ENCODE results near the gene PGBD2. TPM values are rescaled to one million over a fixed set of nuclear protein-coding genes. Genes with fewer than 3 reads are reported as not detected.
A peak's percentile ranks its signal among the peaks of the same experiment; 100 is the strongest.

The PGBD2 gene
- total RNA-seq, 2 donors from 2014 or later = 4.0 to 6.1 TPM

DNA sequence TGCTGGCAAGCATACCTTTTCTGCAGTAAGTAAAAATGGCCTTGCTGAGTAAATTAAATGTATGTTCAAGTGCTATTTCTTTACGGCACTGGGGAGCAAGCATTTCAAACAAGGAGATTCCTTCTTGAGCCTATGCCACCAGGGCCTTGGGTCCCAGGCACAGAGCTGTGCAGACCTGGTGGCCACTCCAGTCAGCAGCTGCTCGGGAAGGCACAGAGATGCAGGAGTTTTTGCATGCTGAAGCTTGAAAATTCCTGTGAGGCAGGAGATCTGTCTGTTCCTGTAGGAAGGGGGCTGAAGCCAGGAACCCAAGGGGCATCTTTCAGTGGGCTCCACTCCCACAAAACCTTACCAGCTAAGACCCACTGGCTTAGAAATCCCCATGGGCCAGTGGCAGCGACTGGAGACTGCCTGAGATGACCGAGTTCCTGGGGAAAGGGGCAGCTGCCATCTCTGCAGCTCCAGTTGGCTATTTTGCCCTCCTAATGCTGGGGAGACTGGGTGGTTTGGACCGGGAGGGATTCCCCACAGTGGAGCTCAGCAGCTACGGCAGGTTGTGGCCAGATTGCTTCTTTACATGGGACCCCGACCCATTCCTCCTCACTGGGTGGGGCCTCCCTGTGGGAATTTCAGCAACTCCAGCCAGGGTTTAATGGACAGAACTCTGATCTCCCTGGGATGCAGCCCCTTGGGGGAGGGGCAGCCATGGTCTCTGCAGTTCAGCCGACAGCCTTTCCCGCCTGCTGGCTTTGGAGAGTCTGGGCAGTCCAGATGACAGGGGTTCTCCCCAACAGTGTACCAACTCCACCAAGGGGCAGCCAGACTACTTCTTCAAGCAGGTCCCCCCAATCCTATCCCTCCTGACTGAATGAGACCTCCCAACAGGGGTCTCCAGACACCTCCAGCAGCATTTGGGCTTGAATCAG, 8.4 kb upstream of the PGBD2 start:
- H3K4me1 Mint-ChIP-seq (ENCODE audit: low read depth) = no peaks in the 10 kb centered on the region
- no peak for ATAC-seq (replicated peaks in 1 of 2)
- H3K36me3 Mint-ChIP-seq (ENCODE audit: insufficient read depth in 2 of 2) = no peaks in the 10 kb centered on the region
- peaks cover 33% of the 10 kb centered on the region for H3K27me3 Mint-ChIP-seq (ENCODE audit: low read depth)
- H3K9me3 Mint-ChIP-seq = no peaks in the 10 kb centered on the region
- H3K27ac Mint-ChIP-seq = no peak overlapping the region
- H3K4me3 Mint-ChIP-seq = no peak overlapping the region
- DNase-seq = no peak

GRCh38 chr1:248900637-248901036, 5.4 kb upstream of the PGBD2 start:
- Mint-ChIP-seq H3K27ac (no peak overlapping the region), H3K27me3 (ENCODE audit: low read depth) (peaks cover 26% of the 10 kb centered on the region), H3K9me3 (no peaks in the 10 kb centered on the region), H3K4me3 (no peak overlapping the region), H3K4me1 (ENCODE audit: low read depth) (no peaks in the 10 kb centered on the region), H3K36me3 (ENCODE audit: insufficient read depth in 2 of 2) (no peaks in the 10 kb centered on the region)
- ATAC-seq (replicated peaks in 1 of 2) (no peak), DNase-seq (no peak)

GRCh38 chr1:248901578-248901977, 4.5 kb upstream of the PGBD2 start:
- ATAC-seq (replicated peaks in 1 of 2) (no peak), DNase-seq (no peak)
- Mint-ChIP-seq H3K9me3 (no peaks in the 10 kb centered on the region), H3K27me3 (ENCODE audit: low read depth) (peaks cover 18% of the 10 kb centered on the region), H3K27ac (no peak overlapping the region), H3K4me1 (ENCODE audit: low read depth) (peaks cover under 1% of the 10 kb centered on the region), H3K4me3 (no peak overlapping the region), H3K36me3 (ENCODE audit: insufficient read depth in 2 of 2) (no peaks in the 10 kb centered on the region)

- ATAC-seq (replicated peaks in 1 of 2) = no peak
- peaks cover 19% of the 10 kb centered on the region for H3K4me1 Mint-ChIP-seq (ENCODE audit: low read depth)
- H3K27me3 Mint-ChIP-seq (ENCODE audit: low read depth) = peaks cover 13% of the 10 kb centered on the region
Measured at GRCh38 chr1:248904437-248905216, 1.4 kb upstream of the PGBD2 start.

GRCh38 chr1:248905662-248906008, 400 bp upstream of the PGBD2 start:
- ATAC-seq (replicated peaks in 1 of 2) (no peak), DNase-seq (no peak)
- peak overlapping the region; percentile 86 for H3K27ac Mint-ChIP-seq
- H3K4me3 Mint-ChIP-seq = peak overlapping the region; percentile 88 to 97
- H3K36me3 Mint-ChIP-seq (ENCODE audit: insufficient read depth in 2 of 2) = no peaks in the 10 kb centered on the region
- H3K27me3 Mint-ChIP-seq (ENCODE audit: low read depth) = peaks cover 4% of the 10 kb centered on the region
- peaks cover 23% of the 10 kb centered on the region for H3K4me1 Mint-ChIP-seq (ENCODE audit: low read depth)
- no peaks in the 10 kb centered on the region for H3K9me3 Mint-ChIP-seq

More at GRCh38 chr1:248904437-248905216, 1.4 kb upstream of the PGBD2 start:
- no peaks in the 10 kb centered on the region for H3K9me3 Mint-ChIP-seq
- peak overlapping the region; percentile 18 for H3K27ac Mint-ChIP-seq
- no peak for DNase-seq
- no peaks in the 10 kb centered on the region for H3K36me3 Mint-ChIP-seq (ENCODE audit: insufficient read depth in 2 of 2)
- H3K4me3 Mint-ChIP-seq = no peak overlapping the region

DNA sequence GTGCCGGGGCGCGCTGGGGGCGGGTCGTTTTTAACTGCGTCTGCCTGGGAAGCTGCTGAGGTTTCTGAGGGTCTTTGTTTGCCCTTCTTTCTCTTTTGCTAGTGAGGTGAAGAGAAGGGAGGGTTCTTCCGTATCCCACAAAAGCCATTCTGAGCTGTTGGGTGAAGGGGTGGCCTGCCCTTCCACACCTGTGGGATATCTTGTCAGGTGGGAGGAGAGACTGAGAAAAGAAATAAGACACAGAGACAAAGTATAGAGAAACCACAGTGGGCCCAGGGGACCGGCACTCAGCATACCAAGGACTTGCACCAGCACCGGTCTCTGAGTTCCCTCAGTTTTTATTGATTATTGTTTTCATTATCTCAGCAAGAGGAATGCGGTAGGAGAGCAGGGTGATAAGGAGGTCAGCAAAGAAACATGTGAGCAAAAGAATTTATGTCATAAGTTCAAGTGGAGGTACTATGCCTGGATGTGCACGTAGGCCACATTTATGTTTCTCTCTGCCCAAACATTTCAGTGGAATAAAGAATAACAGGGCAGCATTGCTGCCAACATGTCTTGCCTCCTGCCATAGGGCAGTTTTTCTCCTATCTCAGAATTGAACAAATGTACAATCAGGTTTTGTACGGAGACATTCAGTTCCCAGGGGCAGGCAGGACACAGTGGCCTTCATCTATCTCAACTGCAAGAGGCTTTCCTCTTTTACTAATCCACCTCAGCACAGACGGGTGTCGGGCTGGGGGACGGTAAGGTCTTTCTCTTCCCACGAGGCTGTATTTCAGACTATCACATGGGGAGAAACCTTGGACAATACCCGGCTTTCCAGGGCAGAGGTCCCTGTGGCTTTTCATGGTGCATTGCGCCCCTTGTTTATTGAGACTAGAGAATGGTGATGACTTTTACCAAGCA, 972 bp downstream of the PGBD2 start:
- DNase-seq (no peak), ATAC-seq (replicated peaks in 1 of 2) (peak in 1 of 2 donors; percentile 4)
- peaks cover 23% of the 10 kb centered on the region for H3K4me1 Mint-ChIP-seq (ENCODE audit: low read depth)
- no peaks in the 10 kb centered on the region for H3K9me3 Mint-ChIP-seq
- no peaks in the 10 kb centered on the region for H3K36me3 Mint-ChIP-seq (ENCODE audit: insufficient read depth in 2 of 2)
- H3K4me3 Mint-ChIP-seq = peak overlapping the region; percentile 97
- H3K27ac Mint-ChIP-seq = peak overlapping the region; percentile 93
- H3K27me3 Mint-ChIP-seq (ENCODE audit: low read depth) = no peaks in the 10 kb centered on the region

DNA sequence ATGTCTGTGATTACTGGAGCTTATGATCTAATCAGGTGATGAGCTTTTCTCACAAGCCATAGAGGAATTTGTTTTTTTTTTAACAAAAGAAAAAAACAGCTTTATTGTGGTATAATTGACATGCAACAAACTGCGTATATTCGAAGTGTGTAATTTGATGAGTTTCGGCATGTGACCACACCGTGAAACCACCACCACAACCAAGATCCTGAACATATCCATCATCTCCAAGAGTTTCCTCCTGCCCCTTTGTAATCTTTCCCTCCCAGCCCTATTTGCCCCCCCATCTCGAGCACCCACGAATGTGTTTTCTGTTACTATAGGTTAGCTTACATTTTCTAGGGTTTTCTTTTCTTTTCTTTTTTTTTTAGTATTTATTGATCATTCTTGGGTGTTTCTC, 4.7 kb downstream of the PGBD2 start:
- H3K27me3 Mint-ChIP-seq (ENCODE audit: low read depth) = no peaks in the 10 kb centered on the region
- no peak overlapping the region for H3K4me3 Mint-ChIP-seq
- ATAC-seq (replicated peaks in 1 of 2) (no peak), DNase-seq (no peak)
- no peak overlapping the region for H3K27ac Mint-ChIP-seq
- H3K9me3 Mint-ChIP-seq = no peaks in the 10 kb centered on the region
- H3K36me3 Mint-ChIP-seq (ENCODE audit: insufficient read depth in 2 of 2) = peaks cover 2 to 3% of the 10 kb centered on the region in 2 donors
- peaks cover 28% of the 10 kb centered on the region for H3K4me1 Mint-ChIP-seq (ENCODE audit: low read depth)

DNA sequence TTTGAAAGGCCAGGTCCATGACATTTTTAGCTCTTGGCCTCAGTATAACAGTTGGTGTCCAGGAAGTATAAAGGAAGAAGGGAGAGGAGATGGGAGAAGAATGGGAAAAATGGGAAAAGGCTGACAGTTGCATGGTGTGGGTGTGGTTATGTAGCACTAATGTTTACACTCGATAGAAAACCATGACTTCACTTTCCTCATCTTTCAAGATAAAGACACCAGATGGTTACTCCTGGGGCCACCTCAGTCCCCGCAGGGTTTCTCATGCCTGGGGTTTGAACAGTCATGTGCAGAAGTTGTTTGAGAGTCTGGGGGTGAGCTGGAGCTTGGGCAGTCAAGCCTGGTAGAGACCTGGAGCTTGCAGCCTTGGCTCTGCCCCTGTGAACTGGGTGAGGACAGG, 7.9 kb downstream of the PGBD2 start:
- peaks cover 6 to 9% of the 10 kb centered on the region in 2 donors for H3K36me3 Mint-ChIP-seq (ENCODE audit: insufficient read depth in 2 of 2)

DNA sequence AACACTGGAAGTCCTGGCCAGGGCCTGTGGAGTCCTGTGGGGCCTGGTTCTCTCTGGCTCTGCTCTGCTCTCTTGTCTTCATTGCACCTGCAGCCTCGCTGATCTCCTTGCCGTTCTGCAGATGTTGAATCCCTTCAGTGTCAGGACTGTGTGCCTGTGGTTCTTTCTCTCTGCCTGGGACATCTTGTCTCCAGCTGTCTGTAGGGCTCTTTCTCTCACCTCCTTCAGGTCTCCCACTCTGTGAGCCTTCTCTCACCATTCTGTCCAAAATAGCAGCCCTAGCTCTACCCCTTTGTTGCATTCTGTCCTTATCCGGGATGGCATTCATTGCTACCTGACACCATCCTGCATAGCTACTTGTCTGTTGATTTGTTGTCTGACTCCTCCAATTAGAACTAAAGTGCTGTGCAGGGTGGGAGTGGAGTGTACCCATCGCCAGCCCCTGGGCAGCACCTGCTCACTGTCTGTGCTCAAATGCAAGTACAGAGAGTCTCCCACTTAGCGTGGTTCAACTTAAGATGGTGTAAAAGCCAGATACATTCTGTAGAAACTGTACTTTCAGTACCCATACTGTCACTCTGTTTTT, 8.9 kb downstream of the PGBD2 start:
- no peak for ATAC-seq (replicated peaks in 1 of 2)
- DNase-seq = no peak
- Mint-ChIP-seq H3K4me3 (no peak overlapping the region), H3K27ac (no peak overlapping the region), H3K4me1 (ENCODE audit: low read depth) (peaks cover 7% of the 10 kb centered on the region), H3K9me3 (no peaks in the 10 kb centered on the region), H3K36me3 (ENCODE audit: insufficient read depth in 2 of 2) (peaks cover 10 to 15% of the 10 kb centered on the region in 2 donors), H3K27me3 (ENCODE audit: low read depth) (no peaks in the 10 kb centered on the region)

More for the DNA sequence above, 7.9 kb downstream of the PGBD2 start:
- DNase-seq (no peak), ATAC-seq (replicated peaks in 1 of 2) (no peak)
- Mint-ChIP-seq H3K27ac (no peak overlapping the region), H3K27me3 (ENCODE audit: low read depth) (no peaks in the 10 kb centered on the region), H3K4me3 (no peak overlapping the region), H3K4me1 (ENCODE audit: low read depth) (peaks cover 16% of the 10 kb centered on the region), H3K9me3 (no peaks in the 10 kb centered on the region)

- H3K9me3 Mint-ChIP-seq = no peaks in the 10 kb centered on the region
- no peak overlapping the region for H3K27ac Mint-ChIP-seq
- H3K27me3 Mint-ChIP-seq (ENCODE audit: low read depth) = no peaks in the 10 kb centered on the region
- H3K36me3 Mint-ChIP-seq (ENCODE audit: insufficient read depth in 2 of 2) = peaks cover 10 to 21% of the 10 kb centered on the region in 2 donors
- peaks cover 5% of the 10 kb centered on the region for H3K4me1 Mint-ChIP-seq (ENCODE audit: low read depth)
- no peak overlapping the region for H3K4me3 Mint-ChIP-seq
- DNase-seq (no peak), ATAC-seq (replicated peaks in 1 of 2) (no peak)
Measured at GRCh38 chr1:248918131-248918530, 12.1 kb downstream of the PGBD2 start.

GRCh38 chr1:248923352-248924338, 17.6 kb downstream of the PGBD2 start:
- H3K27ac Mint-ChIP-seq = no peak overlapping the region

More at GRCh38 chr1:248923352-248924338, 17.6 kb downstream of the PGBD2 start:
- Mint-ChIP-seq H3K4me1 (ENCODE audit: low read depth) (peaks cover 31% of the 10 kb centered on the region), H3K9me3 (no peaks in the 10 kb centered on the region), H3K4me3 (no peak overlapping the region), H3K36me3 (ENCODE audit: insufficient read depth in 2 of 2) (peaks cover 4 to 11% of the 10 kb centered on the region in 2 donors), H3K27me3 (ENCODE audit: low read depth) (no peaks in the 10 kb centered on the region)
- DNase-seq (no peak), ATAC-seq (replicated peaks in 1 of 2) (no peak)

Measured in activated T-cell treated with anti-CD3 and anti-CD28 coated beads, Interleukin-2, amount 50 U/mL, for 72 hours (primary cell).